Effector memory CD8-positive, alpha-beta T cell (primary cell): ENCODE measurements around the gene ZNF280A.
A peak's percentile ranks its signal among the peaks of the same experiment; 100 is the strongest.

Source experiments
- ATAC-seq: fragments of 150-1000 bp; cut with Tn5 transposase; replicated peaks from 2 replicates; pipeline ENCODE4 v1.10.0; 2021; ENCODE audit warnings: mild to moderate bottlenecking, moderate library complexity
- DNase-seq, 3 experiments: peaks; one replicate each; pipeline ENCODE4 v3.0.0; 2021
- H3K27ac Mint-ChIP-seq, 2 donors: one replicate each; pipeline ENCODE4 v1.8.0; 2022; ENCODE audit warnings: mild to moderate bottlenecking in 2 of 2, mixed read lengths in 2 of 2, moderate library complexity in 2 of 2
- H3K27me3 Mint-ChIP-seq, 2 donors: one replicate each; pipeline ENCODE4 v1.8.0; 2022; ENCODE audit warnings: mixed read lengths in 2 of 2
- H3K36me3 Mint-ChIP-seq: one replicate; pipeline ENCODE4 v1.8.0; 2022; ENCODE audit warnings: mild to moderate bottlenecking, moderate library complexity, mixed read lengths; ENCODE audit not compliant: insufficient read depth
- H3K4me1 Mint-ChIP-seq, 2 donors: one replicate each; pipeline ENCODE4 v1.8.0; 2022; ENCODE audit warnings: low read depth in 2 of 2, mixed read lengths in 2 of 2
- H3K4me3 Mint-ChIP-seq, 2 donors: one replicate each; pipeline ENCODE4 v1.8.0; 2022; ENCODE audit warnings: mild to moderate bottlenecking in 2 of 2, mixed read lengths in 2 of 2, moderate library complexity in 2 of 2
- H3K9me3 Mint-ChIP-seq, 2 donors: one replicate each; pipeline ENCODE4 v1.8.0; 2022; ENCODE audit warnings: mixed read lengths in 2 of 2
- total RNA-seq, 9 experiments: gene quantifications; one replicate each; lab custom pipeline; 2026; lab: John Stamatoyannopoulos, UW

Gene ZNF280A, protein sequence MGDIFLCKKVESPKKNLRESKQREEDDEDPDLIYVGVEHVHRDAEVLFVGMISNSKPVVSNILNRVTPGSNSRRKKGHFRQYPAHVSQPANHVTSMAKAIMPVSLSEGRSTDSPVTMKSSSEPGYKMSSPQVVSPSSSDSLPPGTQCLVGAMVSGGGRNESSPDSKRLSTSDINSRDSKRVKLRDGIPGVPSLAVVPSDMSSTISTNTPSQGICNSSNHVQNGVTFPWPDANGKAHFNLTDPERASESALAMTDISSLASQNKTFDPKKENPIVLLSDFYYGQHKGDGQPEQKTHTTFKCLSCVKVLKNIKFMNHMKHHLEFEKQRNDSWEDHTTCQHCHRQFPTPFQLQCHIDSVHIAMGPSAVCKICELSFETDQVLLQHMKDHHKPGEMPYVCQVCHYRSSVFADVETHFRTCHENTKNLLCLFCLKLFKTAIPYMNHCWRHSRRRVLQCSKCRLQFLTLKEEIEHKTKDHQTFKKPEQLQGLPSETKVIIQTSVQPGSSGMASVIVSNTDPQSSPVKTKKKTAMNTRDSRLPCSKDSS
- total RNA-seq, result 0 reads per million in 9 experiments

DNA sequence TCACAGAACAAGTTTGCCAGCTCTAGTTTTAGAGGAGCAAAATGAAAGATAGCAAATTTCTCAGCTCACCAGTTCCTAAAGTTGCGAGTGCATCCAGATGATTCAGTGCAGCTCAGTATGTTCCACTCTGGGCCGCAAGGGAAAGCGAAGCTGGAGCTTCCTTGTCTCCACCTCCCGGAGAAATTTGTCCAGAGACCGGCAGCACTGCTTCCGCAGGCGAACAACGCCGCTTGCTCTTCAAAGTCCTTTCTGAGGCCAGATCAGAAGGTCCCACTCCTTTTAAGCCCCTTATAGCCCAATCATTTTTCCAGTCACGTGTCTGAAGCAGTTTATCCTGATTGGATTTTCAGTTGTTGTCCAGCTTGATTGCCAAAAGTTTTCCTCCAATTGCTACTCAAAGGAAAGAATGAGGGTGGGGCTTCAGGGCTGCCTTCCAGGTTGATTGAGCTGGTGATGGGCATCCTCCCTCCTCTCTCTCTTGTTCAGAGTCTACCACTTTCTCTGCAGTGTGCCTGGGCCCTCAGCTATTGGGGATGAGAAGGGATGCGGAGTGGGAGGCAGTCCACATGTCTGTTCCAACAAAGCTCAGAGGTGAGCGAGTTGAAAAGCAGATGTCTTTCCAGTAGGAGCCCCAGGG is at the start of gene ZNF280A:
ZNF280A (minus strand) TSS at position 251 of the 637 bp plus-strand sequence. CDS start 4,640 bp downstream, outside the sequence.
- H3K27me3 Mint-ChIP-seq, result peaks cover 30 to 75% of the 10 kb centered on the region in 2 donors
- H3K9me3 Mint-ChIP-seq, result no peaks in the 10 kb centered on the region
- no peak within 1 kb of the TSS for H3K4me3 Mint-ChIP-seq
- H3K4me1 Mint-ChIP-seq, result no peaks in the 10 kb centered on the region
- no peak within 1 kb of the TSS for H3K27ac Mint-ChIP-seq
- DNase-seq, result no peak
- no peaks in the 10 kb centered on the region for H3K36me3 Mint-ChIP-seq
- no peak for ATAC-seq

DNA sequence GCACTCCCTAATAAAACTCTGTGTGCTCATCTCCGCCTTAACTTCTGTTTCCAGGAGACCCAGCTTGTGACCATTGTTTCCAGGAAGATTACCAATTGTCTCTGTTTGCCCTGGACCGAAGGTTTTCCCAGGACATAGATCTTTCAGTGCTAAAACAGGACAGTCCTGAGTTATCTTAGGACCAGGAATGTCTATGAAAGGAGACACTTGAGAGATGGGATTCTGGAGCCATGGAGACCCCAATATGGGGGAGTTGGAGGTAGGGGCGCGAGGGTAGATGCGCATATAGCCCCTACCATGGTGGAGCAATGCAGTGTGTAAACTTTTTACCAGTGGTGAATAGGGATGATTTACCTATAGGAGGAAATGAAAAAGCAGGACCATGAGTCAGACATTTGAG is 49.1 kb upstream of the ZNF280A start:
- Mint-ChIP-seq H3K36me3 (no peaks in the 10 kb centered on the region), H3K9me3 (no peaks in the 10 kb centered on the region), H3K27ac (no peak overlapping the region), H3K4me1 (no peaks in the 10 kb centered on the region), H3K27me3 (peaks cover 41 to 57% of the 10 kb centered on the region in 2 donors), H3K4me3 (no peak overlapping the region)
- no peak for DNase-seq
- no peak for ATAC-seq

DNA sequence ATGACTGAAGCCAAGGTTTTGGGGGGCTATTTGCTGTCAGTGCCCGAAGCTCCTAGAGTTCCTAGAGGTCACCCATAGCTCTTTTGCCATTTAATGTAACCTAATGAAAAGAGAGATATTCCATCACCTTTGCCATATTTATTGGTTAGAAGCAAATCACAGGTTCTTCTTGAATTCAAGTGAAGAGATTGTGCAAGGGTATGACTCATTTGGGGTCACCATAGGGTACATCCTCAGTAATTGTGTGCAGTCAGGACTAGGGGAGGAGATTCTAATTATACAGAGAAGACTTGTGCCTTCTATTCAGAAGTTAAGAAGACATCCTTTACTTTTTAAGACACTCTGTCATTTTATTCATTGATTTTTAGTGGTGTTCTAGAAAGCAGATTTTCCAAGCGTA is 45.9 kb upstream of the ZNF280A start:
- Mint-ChIP-seq H3K27ac (no peak overlapping the region), H3K27me3 (peaks cover 20 to 33% of the 10 kb centered on the region in 2 donors), H3K4me1 (no peaks in the 10 kb centered on the region), H3K9me3 (no peaks in the 10 kb centered on the region), H3K36me3 (no peaks in the 10 kb centered on the region), H3K4me3 (no peak overlapping the region)
- ATAC-seq (no peak), DNase-seq (no peak)

DNA sequence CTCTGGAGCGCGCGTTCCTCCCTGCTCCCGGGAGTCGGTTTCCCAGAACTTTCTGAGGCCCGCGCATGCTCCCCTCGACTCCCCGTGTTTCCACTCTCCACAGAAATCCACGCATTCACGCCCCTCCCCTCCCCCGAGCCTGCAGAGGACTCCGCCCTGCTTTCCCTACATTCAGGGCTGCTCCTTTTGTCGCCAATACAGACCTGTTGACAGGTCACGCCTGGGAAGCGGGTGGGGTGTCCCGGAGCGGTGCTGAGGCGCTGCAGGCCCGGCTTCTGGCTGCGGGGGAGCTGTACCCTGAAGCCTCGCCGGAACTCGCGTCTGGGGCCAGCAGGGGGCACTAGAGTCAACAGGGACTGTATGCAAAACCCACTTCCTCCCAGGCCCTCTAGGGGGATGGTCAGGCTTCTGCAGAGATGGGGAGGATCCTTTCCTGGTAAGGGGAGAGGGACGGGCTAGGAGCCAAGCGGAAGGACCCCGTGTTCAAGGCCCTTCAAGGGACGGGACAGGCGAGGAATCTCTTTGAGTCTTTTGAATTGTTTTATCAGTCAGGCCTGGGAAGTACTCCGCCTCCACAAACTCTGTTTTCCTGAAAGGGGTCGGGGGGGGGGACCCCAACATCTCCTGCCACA is 39.0 kb upstream of the ZNF280A start, which contains the start of gene PRAME:
PRAME (minus strand) TSS at position 294 of the 632 bp plus-strand sequence. CDS start 2,433 bp downstream, outside the sequence.
- H3K36me3 Mint-ChIP-seq, result peaks cover 3% of the 10 kb centered on the region
- H3K27me3 Mint-ChIP-seq, result peaks cover 0 to 11% of the 10 kb centered on the region in 2 donors
- ATAC-seq, result peak; percentile 87
- no peak within 1 kb of the TSS for H3K27ac Mint-ChIP-seq
- DNase-seq, result peak; percentile 63 to 75 (median 64)
- peaks cover 4 to 5% of the 10 kb centered on the region in 2 donors for H3K4me1 Mint-ChIP-seq
- H3K4me3 Mint-ChIP-seq, result peak within 1 kb of the TSS in 1 of 2 donors; percentile 36
- no peaks in the 10 kb centered on the region for H3K9me3 Mint-ChIP-seq

DNA sequence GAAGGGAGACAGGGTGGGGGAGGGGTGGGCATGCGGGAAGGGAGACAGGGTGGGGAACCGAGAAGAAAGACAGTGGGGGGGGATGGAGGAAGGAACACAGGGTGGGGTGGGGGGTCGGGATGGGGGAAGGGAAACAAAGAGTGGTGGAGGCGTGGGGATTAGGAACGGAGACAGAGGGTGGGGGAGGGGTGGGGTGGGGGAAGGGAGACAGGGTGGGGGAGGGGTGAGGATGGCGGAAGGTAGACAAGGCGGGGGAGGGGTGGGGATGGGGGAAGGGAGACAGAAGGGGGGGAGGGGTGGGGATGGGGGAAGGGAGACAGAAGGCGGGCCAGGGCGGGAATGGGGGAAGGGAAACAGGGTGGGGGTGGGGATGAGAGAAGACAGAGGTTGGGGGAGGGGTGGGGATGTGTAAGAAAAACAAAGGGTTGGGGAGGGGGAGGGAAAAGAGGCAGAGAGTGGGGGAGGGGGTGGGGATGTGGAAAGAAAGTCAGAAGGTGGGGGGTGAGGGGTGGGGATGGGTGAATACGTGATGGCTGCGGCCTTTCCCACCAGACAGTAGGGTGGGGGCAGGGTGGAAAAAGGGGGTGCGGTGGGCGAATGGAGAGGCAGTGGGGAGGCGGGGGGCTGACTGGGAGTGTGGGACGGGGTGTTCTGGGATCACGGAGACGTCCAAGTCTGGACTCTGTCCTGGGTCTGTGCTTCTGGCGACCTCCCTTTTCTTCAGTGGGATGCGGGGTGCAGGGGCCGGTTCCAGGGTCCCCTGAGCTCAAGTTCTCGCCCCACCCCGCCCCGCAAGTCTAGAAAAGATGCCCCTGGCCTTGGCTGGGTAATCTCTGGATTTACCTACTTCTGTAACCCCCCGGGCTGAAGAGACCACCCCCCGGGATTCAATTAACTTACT is 38.3 kb upstream of the ZNF280A start:
- no peak for ATAC-seq
- Mint-ChIP-seq H3K36me3 (peaks cover 3% of the 10 kb centered on the region), H3K9me3 (no peaks in the 10 kb centered on the region), H3K27me3 (peaks cover 0 to 11% of the 10 kb centered on the region in 2 donors), H3K4me3 (no peak overlapping the region), H3K27ac (no peak overlapping the region), H3K4me1 (peaks cover 4 to 5% of the 10 kb centered on the region in 2 donors)
- DNase-seq, result no peak

DNA sequence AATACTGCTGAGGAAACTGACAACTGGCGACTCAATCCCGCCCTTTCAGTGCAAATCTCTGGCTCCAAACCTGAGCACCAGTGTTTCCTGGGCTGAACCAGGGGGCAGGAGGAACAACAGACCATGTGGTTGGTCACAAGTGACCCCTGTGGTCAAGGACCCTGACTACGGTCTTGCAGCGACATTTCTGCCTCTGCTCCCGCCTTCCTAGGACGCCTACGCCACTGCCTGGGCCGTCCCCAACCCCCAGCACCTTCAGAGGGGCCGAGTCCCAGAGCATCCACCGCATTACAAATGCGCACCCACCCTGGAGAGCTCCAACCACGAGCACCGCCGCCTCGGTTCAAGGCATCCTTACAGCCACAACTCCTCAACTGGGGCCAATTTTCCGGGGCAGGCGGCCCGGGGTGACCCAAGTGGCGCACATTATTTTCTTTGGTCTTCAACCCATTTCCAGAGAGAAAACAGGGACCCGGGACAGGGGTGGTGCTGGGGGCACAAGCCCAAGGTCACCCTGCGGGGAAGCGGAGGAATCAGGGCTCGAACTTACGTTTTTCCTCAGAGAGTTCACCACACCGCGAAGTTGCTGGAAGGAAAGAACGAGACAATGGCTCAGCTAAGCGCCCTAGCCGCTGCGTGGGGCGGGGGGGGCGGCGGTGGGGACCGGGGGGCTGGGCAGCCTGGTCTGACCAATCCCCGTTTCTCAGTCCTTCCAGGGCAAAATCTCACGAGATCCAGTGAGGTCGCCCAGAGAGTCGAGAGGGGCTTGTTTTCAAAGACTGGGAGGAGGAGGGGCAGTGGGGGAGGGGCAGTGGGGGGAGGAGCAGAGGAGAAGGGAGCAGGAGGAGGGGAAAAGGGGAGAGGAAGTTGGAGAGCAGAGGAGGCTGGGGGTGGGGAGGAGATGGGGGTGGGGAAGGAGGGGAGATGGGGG is 37.2 kb upstream of the ZNF280A start:
- Mint-ChIP-seq H3K4me1 (peaks cover 4 to 5% of the 10 kb centered on the region in 2 donors), H3K27me3 (peaks cover 0 to 11% of the 10 kb centered on the region in 2 donors), H3K27ac (no peak overlapping the region), H3K4me3 (no peak overlapping the region), H3K36me3 (peaks cover 3% of the 10 kb centered on the region), H3K9me3 (no peaks in the 10 kb centered on the region)
- DNase-seq (no peak), ATAC-seq (no peak)

DNA sequence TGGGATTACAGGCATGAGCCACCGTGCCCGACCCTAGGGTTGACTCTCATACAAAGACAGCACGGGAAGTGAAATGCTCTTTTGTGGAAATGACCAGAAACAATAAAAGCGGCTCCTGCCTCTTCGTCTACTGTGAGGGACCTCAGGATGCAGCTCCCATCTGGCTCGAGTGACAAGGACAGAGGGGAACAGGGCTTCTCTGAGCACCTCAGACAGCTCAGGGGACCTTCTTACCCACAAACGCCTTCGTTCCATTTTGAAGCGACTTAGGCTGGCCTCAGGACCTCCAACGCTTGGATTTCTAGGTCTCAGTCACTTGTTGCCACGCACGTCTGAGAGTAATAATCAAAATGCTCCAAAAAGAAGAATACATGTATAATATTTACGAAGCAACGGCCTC is 36.5 kb upstream of the ZNF280A start:
- peaks cover 3% of the 10 kb centered on the region for H3K36me3 Mint-ChIP-seq
- no peak for DNase-seq
- H3K27ac Mint-ChIP-seq, result no peak overlapping the region
- no peaks in the 10 kb centered on the region for H3K9me3 Mint-ChIP-seq
- no peak for ATAC-seq
- no peak overlapping the region for H3K4me3 Mint-ChIP-seq
- peaks cover 0 to 11% of the 10 kb centered on the region in 2 donors for H3K27me3 Mint-ChIP-seq
- H3K4me1 Mint-ChIP-seq, result peaks cover 4 to 5% of the 10 kb centered on the region in 2 donors

DNA sequence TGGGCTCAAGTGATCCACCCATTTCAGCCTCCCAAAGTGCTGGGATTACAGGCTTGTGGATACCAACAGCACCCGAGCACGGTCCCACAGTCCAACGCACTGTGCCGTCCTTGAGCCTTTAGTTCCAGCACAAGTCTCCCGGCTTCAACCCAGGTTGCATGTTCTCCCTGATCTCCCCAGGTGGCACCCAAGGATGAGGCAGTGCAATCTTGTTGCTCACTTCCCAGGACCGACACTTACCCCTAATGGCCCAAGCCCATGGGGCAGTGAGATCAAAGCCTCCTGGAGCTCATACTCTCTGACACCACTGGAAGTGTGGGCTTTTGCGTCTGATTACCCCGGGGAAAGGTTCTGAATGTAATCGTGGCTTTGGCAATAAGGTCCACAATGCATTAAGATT is 35.5 kb upstream of the ZNF280A start:
- Mint-ChIP-seq H3K27me3 (peaks cover under 1 to 17% of the 10 kb centered on the region in 2 donors), H3K4me3 (no peak overlapping the region), H3K27ac (no peak overlapping the region), H3K9me3 (no peaks in the 10 kb centered on the region), H3K4me1 (peaks cover 4 to 5% of the 10 kb centered on the region in 2 donors), H3K36me3 (peaks cover 3% of the 10 kb centered on the region)
- no peak for DNase-seq
- no peak for ATAC-seq

DNA sequence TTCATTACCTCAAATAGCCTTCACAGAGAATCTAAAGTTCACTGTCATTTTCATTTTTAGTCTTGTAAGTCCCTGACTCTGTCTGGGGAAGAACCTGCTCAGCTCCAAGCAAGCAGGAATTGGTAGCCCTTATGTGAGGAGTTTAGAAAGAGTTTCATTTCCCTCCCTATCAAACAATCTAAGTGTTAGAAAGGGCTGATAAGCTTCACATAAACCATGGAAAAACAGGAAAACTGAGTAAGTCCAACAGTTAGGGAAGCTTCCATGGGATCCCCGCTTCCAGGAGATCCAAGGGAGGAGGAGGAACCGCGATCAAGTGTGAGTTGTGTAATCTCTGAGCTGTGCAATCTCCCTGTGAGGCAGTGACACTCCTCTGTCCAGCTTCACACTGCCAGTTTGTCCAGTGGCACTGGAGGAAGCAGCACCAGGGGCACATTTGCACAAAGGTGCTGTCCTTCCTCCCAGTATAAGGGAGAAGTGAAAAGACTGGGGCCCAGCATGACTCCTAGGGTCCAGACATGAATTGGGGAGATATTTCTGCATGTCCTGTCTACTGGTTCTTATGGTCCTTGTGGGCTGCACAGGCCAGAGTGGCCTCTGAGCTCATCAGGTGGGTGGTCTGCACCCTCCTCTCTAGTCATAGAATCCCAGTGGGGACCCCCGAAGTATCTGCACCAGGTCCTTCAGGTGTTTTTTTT is 34.7 kb upstream of the ZNF280A start:
- Mint-ChIP-seq H3K9me3 (no peaks in the 10 kb centered on the region), H3K4me3 (no peak overlapping the region), H3K36me3 (peaks cover 3% of the 10 kb centered on the region), H3K27ac (no peak overlapping the region), H3K27me3 (peaks cover 9 to 16% of the 10 kb centered on the region in 2 donors), H3K4me1 (peaks cover 4 to 5% of the 10 kb centered on the region in 2 donors)
- DNase-seq, result no peak
- no peak for ATAC-seq

DNA sequence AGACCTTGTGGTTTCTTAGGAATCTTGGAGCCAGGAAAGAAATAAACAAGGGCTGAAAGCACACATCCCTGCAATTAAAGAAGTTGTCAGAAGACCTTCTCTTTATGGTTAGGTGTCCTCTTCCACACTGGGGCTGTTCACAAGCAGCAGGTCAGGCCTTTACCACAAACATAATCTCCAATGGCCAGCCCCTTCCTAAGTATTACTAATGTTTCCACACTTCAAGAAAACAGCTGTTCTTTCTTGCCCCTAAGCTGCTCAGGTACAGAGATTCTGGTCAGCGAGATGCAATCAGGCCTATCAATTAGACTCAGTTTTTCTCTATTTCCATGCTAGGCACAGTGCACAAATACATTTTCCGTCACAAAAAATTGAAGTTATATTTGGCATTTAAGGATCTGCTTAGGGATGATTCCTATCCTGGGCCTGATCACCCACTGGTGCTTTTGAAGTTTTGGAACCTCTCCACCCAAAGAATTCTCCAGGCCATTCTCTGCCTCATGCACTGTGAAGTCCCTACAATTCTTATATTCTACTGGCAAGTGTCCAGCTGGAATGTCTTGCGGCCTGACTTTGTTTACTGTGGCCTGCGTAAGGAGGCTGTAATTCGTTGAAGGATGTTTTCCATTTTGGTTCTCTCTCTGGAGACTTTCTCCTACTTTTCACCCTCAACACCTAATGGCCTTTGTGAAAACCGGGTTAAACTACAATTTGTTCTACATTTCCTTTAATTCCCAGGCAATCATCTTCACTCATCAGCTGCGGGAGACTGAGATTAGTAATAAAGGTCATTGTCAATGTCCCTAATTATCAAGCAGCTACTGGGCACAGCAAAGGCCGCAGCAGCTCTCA is 33.9 kb upstream of the ZNF280A start:
- Mint-ChIP-seq H3K9me3 (no peaks in the 10 kb centered on the region), H3K27ac (no peak overlapping the region), H3K27me3 (peaks cover 9 to 14% of the 10 kb centered on the region in 2 donors), H3K36me3 (peaks cover under 1% of the 10 kb centered on the region), H3K4me3 (no peak overlapping the region), H3K4me1 (peaks cover 1% of the 10 kb centered on the region in 2 donors)
- ATAC-seq (no peak), DNase-seq (no peak)

DNA sequence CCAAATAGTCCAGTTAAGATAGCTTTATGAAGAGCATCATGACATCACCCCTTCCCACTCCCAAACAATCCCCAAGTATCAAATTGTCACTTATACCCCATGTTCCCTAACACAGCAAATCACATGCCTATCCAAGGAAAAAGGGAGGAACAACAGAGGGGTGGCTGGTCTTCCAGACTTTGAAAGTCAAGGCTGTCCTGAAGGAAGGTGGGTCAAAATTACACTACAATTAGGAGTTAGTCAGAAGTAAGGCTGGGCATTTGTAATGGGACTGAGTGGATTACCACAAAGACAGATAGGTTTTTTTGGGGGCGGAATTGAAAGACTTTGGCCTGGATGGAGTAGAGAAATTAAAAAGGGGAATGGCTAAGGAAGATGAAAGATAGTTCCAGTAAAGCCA is 33.1 kb upstream of the ZNF280A start:
- Mint-ChIP-seq H3K27me3 (peaks cover 9 to 17% of the 10 kb centered on the region in 2 donors), H3K27ac (no peak overlapping the region), H3K4me3 (no peak overlapping the region), H3K36me3 (no peaks in the 10 kb centered on the region), H3K4me1 (no peaks in the 10 kb centered on the region), H3K9me3 (no peaks in the 10 kb centered on the region)
- no peak for DNase-seq
- no peak for ATAC-seq
